SU-DHL-6 (cell line): Measurements from ENCODE around the gene ALK.

Source experiments
- EZH2phosphoT487 ChIP-seq: fragments of 200-600 bp; sonication (generic), shearing (Covaris generic); conservative IDR thresholded peaks from 2 replicates; pipeline ENCODE4 v1.6.1; 2018; ENCODE audit warnings: mild to moderate bottlenecking, antibody characterized with exemption, low read length, moderate library complexity, mixed read lengths
- TF ChIP-seq, protein P1 (sequence below): fragments of 200-600 bp; sonication (generic); IDR thresholded peaks from one replicate; pipeline ENCODE4 v1.5.1; 2017; ENCODE audit warnings: antibody characterized with exemption, mild to moderate bottlenecking, low read length, moderate library complexity; ENCODE audit not compliant: insufficient read depth, poor library complexity, severe bottlenecking

DNA sequence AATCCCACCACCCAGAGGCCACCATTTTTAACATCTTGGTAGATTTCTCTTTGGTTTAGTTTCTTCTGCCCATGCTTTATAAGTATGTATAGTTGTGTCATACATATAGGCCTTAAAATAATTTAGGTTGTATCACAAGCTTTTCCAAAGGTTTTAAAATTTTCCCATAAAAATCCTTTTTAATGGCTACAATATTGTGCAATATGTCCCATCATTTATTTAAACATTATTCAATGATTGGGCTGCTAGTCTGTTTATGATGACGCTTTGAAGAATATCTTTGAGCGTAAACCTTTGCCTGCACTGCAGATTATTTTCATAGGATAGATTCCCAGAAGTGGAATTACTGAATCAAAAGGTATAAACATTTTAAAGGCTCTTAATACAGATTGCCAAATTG, 588.8 kb downstream of the ALK start:
- TF ChIP-seq, protein P1, sequence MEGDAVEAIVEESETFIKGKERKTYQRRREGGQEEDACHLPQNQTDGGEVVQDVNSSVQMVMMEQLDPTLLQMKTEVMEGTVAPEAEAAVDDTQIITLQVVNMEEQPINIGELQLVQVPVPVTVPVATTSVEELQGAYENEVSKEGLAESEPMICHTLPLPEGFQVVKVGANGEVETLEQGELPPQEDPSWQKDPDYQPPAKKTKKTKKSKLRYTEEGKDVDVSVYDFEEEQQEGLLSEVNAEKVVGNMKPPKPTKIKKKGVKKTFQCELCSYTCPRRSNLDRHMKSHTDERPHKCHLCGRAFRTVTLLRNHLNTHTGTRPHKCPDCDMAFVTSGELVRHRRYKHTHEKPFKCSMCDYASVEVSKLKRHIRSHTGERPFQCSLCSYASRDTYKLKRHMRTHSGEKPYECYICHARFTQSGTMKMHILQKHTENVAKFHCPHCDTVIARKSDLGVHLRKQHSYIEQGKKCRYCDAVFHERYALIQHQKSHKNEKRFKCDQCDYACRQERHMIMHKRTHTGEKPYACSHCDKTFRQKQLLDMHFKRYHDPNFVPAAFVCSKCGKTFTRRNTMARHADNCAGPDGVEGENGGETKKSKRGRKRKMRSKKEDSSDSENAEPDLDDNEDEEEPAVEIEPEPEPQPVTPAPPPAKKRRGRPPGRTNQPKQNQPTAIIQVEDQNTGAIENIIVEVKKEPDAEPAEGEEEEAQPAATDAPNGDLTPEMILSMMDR, result no peak
- TF ChIP-seq EZH2phosphoT487, result no peak
